GM04504 (cell line): ENCODE measurements around the gene NUFIP2.
"Not testable (repeated sequence)": the region's sequence is repeated elsewhere in the genome, so short reads cannot be mapped to it uniquely, and the experiment has no call there.

Experiments
- DNase-seq: peaks from one replicate; pipeline ENCODE4 v3.0.0-alpha.2; 2012; ENCODE audit warnings: low read depth

The NUFIP2 gene

DNA sequence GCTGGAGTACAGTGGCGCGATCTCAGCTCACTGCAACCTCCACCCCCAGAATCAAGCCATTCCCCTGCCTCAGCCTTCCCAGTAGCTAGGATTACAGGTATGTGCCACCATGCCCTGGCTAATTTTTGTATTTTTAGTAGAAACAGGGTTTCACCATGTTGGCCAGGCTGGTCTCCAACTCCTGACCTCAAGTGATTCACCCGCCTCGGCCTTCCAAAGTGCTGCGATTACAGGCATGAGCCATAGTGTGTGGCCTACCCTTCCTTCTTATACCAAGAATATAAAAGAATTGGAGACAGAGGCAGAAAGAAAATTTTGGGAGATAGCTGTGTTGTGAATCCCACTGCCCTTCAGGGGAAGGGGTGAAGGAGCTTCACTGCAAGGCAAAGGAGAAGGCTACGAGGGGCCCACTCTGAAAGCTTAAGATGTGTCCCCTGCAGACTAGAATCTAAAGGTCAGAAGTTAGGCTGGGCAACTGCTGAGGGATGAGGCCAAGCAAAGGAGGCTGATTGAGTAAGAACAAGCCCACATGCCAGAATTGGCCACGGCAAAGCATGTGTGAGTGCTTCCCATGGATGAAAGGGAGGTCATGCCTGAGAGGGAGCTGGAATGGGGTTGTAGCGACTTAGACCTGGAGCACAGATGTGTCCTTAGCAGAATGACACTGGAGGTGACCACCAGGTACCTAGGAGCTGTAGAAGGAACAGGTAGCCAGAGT, 55.7 kb downstream of the NUFIP2 start:
- no peak for DNase-seq

- no peak for DNase-seq
Measured at GRCh38 chr17:29237476-29238132, 56.3 kb downstream of the NUFIP2 start.

DNA sequence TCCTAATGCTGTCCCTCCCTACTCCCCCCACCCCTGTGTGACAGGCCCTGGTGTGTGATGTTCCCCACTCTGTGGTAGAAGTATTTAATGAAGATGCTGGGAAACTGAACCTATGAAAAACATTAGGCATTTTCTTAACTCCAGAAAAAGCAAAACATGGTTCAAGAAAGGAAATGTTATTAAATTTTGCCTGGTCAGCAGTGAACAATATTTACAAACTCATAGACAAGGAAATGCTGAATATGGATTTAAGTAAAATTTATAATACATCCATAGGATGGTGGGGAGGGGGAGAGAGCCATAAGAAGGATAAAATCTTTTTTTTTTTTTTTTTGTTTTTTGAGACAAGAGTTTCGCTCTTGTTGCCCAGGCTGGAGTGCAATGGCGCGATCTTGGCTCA, 58.0 kb downstream of the NUFIP2 start:
- no peak for DNase-seq

DNA sequence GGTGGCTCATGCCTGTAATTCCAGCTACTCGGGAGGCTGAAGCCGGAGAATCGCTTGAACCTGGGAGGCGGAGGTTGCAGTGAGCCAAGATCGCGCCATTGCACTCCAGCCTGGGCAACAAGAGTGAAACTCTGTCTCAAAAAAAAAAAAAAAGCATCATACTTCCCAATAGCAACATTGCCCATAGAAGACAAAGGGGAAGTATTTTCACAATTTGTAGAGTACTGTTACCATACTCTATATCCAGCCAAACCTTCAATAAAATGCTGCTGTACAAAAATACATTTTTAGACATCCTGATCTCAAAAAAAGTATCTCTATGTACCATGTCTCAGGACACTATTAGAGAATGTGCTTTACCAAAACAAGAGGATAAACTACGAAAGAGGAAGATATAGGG, 59.0 kb downstream of the NUFIP2 start:
- not testable (repeated sequence) for DNase-seq

- DNase-seq: no peak
Measured at GRCh38 chr17:29233301-29233700, 60.6 kb downstream of the NUFIP2 start.

DNA sequence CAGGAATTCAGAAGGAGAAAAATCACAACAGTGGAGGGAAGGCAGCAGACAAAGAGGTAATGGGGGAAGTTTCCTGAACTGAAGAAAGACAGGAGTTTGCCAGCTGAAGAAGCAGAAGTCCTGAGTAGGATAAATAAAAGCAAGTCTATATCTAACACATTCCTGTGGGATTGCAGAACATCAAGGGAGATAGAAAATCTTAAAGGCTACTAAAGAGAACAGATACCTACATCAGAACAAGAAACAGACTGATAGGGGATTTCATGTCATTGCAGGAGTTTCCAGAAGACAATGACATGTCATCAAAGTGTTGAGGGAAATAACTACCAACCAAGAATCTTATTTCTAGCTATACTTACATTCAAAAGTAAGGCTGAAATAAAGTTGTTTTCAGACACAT, 68.6 kb downstream of the NUFIP2 start:
- no peak for DNase-seq

DNA sequence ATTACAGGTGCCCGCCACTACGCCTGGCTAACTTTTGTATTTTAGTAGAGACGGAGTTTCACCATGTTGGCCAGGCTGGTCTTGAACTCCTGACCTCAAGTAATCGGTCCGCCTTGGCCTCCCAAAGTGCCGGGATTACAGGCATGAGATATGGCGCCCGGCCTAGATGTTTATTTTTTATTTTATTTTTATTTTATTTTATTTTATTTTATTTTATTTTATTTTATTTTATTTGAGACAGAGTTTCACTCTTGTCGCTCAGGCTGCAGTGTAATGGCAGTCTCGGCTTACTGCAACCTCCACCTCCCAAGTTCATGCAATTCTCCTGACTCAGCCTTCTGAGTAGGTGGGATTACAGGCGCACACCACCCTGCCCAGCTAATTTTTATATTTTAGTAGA, 72.6 kb downstream of the NUFIP2 start:
- DNase-seq: not testable (repeated sequence)

GRCh38 chr17:29219378-29220047, 74.4 kb downstream of the NUFIP2 start:
- peak; percentile 76 for DNase-seq

GRCh38 chr17:29216856-29217255, 77.1 kb downstream of the NUFIP2 start:
- DNase-seq: no peak

- DNase-seq: no peak
Measured at GRCh38 chr17:29216181-29216580, 77.8 kb downstream of the NUFIP2 start.

GRCh38 chr17:29215717-29216116, 78.2 kb downstream of the NUFIP2 start:
- no peak for DNase-seq

- no peak for DNase-seq
Measured at GRCh38 chr17:29215174-29215573, 78.8 kb downstream of the NUFIP2 start.

DNA sequence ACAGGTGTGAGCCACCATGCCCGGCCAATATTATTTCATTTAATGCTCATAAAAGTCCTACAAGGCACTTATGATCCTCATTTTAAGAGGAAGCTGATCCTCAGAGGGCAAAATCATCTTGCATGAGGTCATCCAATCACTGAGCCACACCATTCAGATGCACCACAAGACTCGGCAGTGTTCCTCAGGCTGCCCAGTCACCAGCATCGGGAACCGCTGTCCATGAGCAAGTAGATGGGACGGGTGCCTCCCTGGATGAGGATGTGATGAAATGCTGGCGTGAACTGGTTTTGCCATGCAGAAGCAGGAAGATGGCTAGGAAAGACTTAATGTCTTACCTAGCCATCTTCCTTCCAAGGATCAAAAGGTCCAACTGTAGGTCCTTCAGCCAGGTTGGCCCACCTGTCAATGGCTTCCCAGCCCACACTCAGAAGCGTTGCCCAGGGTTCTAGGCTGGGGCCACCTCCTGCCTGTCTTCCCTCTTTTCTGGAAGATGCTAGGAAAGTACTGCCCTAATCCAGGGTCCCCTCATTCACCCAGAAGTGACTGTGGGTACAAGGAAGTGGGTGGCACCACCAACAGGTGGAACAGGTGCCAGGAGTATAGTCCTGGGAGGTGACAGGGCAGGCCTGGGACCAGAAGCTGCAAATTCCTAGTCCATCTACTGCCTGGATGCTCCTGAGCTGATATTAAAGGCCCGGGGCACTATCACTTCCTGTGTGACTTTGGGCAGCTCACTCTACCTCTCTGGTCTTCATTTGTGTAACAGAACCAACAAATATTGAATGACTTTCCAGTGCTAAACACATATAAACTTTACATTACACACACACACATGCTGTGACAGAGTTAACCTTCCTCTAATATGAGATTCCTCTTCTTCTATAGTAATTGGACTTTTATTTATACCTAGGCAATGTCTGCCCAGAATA, 79.5 kb downstream of the NUFIP2 start:
- no peak for DNase-seq

- peak; percentile 35 for DNase-seq
Measured at GRCh38 chr17:29212681-29213121, 81.2 kb downstream of the NUFIP2 start.

GRCh38 chr17:29212094-29212631, 81.8 kb downstream of the NUFIP2 start:
- no peak for DNase-seq

DNA sequence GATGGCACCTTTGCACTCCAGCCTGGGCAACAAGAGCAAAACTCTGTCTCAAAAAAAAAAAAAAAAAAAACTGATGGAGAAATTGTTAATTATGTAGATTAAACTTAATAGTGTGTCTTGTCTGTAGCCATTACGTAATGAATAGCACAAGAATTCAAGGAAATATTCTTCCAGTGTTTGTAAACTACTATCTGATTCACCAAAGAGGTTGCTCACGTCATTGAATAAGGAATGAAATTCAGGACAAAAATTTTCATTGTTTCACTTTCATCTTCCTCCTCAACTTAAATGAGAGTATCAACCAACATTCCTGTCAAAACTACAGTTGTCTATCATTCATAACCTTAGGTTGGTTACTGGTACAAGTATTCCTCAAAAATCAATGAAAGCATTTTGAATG, 83.1 kb downstream of the NUFIP2 start:
- DNase-seq: no peak

DNA sequence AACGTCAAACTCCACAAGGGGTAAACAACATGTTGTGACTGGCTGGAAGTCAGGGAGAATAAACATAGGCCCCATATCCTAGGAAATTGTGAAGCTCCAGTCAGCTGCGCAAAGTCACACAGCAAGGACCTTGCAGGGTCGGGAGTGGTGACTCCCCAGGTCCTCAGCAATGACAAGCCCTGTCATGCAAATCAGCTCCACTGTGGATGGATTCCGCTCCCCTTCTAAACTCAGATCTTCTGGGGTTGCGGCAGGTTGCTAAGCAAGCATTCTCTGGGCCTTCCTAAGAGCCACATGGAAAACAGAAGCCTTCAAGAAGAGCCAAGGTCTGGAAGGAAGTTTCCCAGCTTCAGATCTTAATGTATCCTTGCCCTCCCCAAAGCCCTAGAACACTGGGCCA, 84.9 kb downstream of the NUFIP2 start:
- DNase-seq: no peak

GRCh38 chr17:29207975-29208374, 86.0 kb downstream of the NUFIP2 start:
- DNase-seq: no peak
